ENCODE measurements around the gene ARHGEF26.

DNA sequence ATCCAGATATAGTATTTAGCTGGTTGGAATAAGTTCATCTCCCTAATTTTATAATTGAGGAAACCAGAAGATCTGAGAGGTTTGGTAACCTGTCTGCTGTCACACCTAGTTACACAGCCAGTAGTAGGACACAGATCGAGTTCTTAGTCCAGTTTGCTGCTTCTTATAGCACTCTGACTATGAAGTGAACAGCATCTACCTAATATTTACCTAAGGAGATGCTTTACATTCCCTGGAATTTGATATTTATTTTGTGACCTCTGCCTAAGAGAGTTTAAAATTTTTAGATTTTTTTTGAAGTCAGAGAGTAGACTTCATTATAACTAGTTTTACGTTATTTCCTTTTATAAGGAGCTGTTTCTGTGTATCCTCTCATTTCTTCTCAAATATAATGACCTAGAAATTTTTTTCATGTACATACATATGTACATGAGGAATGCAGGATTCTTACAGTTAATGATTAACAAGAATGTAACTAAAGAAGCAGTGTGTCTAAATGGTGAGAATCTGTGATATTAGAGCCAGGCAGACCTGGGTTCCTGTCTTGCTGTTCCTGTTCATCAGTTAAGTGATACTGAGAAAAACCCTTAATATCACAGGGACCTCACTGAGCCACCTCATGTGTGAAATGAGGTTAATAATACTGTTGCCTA lies 4.3 kb downstream of the ARHGEF26 start:
- TF ChIP-seq POLR2AphosphoS5 (IDR thresholded peaks at IDR 0.05; ENCODE audit: low read depth) = no peak
- TF ChIP-seq, protein P1, sequence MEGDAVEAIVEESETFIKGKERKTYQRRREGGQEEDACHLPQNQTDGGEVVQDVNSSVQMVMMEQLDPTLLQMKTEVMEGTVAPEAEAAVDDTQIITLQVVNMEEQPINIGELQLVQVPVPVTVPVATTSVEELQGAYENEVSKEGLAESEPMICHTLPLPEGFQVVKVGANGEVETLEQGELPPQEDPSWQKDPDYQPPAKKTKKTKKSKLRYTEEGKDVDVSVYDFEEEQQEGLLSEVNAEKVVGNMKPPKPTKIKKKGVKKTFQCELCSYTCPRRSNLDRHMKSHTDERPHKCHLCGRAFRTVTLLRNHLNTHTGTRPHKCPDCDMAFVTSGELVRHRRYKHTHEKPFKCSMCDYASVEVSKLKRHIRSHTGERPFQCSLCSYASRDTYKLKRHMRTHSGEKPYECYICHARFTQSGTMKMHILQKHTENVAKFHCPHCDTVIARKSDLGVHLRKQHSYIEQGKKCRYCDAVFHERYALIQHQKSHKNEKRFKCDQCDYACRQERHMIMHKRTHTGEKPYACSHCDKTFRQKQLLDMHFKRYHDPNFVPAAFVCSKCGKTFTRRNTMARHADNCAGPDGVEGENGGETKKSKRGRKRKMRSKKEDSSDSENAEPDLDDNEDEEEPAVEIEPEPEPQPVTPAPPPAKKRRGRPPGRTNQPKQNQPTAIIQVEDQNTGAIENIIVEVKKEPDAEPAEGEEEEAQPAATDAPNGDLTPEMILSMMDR (IDR thresholded peaks at IDR 0.05; ENCODE audit: insufficient read depth, low read length) = no peak
- TF ChIP-seq, protein P2, sequence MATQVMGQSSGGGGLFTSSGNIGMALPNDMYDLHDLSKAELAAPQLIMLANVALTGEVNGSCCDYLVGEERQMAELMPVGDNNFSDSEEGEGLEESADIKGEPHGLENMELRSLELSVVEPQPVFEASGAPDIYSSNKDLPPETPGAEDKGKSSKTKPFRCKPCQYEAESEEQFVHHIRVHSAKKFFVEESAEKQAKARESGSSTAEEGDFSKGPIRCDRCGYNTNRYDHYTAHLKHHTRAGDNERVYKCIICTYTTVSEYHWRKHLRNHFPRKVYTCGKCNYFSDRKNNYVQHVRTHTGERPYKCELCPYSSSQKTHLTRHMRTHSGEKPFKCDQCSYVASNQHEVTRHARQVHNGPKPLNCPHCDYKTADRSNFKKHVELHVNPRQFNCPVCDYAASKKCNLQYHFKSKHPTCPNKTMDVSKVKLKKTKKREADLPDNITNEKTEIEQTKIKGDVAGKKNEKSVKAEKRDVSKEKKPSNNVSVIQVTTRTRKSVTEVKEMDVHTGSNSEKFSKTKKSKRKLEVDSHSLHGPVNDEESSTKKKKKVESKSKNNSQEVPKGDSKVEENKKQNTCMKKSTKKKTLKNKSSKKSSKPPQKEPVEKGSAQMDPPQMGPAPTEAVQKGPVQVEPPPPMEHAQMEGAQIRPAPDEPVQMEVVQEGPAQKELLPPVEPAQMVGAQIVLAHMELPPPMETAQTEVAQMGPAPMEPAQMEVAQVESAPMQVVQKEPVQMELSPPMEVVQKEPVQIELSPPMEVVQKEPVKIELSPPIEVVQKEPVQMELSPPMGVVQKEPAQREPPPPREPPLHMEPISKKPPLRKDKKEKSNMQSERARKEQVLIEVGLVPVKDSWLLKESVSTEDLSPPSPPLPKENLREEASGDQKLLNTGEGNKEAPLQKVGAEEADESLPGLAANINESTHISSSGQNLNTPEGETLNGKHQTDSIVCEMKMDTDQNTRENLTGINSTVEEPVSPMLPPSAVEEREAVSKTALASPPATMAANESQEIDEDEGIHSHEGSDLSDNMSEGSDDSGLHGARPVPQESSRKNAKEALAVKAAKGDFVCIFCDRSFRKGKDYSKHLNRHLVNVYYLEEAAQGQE (IDR thresholded peaks at IDR 0.05; ENCODE audit: insufficient replicate concordance, low read depth) = no peak
- TF ChIP-seq GABPA (IDR thresholded peaks at IDR 0.05; ENCODE audit: low read depth) = no peak
- TF ChIP-seq SPI1 (IDR thresholded peaks at IDR 0.05; ENCODE audit: borderline replicate concordance, low read depth) = no peak

Data from HL-60 (cell line).